UCSD-AML1 (cell line): Measurements from ENCODE around the gene TSHZ2.

Source experiments
- DNase-seq: peaks from one replicate; lab custom pipeline; 2025; ENCODE audit not compliant: unreplicated experiment; lab: John Stamatoyannopoulos, UW

Gene TSHZ2

GRCh38 chr20:53055367-53056067 is 83.4 kb downstream of the TSHZ2 start:
- no peak for DNase-seq

- no peak for DNase-seq
These were observed 85.4 kb downstream of the TSHZ2 start for GRCh38 chr20:53057579-53057978.

GRCh38 chr20:53059848-53060247 is 87.7 kb downstream of the TSHZ2 start:
- DNase-seq = no peak

- DNase-seq = no peak
These were observed 89.3 kb downstream of the TSHZ2 start for GRCh38 chr20:53061192-53062108.

GRCh38 chr20:53064935-53065334 is 92.8 kb downstream of the TSHZ2 start:
- DNase-seq = no peak

- DNase-seq = no peak
These were observed 96.1 kb downstream of the TSHZ2 start for GRCh38 chr20:53068241-53068640.

- no peak for DNase-seq
These were observed 97.0 kb downstream of the TSHZ2 start for GRCh38 chr20:53069132-53069531.

- DNase-seq = no peak
These were observed 98.1 kb downstream of the TSHZ2 start for GRCh38 chr20:53070224-53070623.

GRCh38 chr20:53070706-53071392 is 98.7 kb downstream of the TSHZ2 start:
- no peak for DNase-seq

- no peak for DNase-seq
These were observed 99.7 kb downstream of the TSHZ2 start for GRCh38 chr20:53071833-53072232.

- no peak for DNase-seq
These were observed 100.9 kb downstream of the TSHZ2 start for GRCh38 chr20:53072923-53073579.

GRCh38 chr20:53073636-53074415 is 101.7 kb downstream of the TSHZ2 start:
- DNase-seq = no peak

- no peak for DNase-seq
These were observed 102.7 kb downstream of the TSHZ2 start for GRCh38 chr20:53074811-53075314.

- DNase-seq = no peak
These were observed 104.5 kb downstream of the TSHZ2 start for GRCh38 chr20:53076668-53077067.

- DNase-seq = no peak
These were observed 105.4 kb downstream of the TSHZ2 start for GRCh38 chr20:53077373-53078205.

GRCh38 chr20:53078761-53079160 is 106.6 kb downstream of the TSHZ2 start:
- no peak for DNase-seq

- no peak for DNase-seq
These were observed 107.1 kb downstream of the TSHZ2 start for GRCh38 chr20:53079261-53079691.

GRCh38 chr20:53079828-53080686 is 107.9 kb downstream of the TSHZ2 start:
- DNase-seq = no peak

- no peak for DNase-seq
These were observed 108.5 kb downstream of the TSHZ2 start for GRCh38 chr20:53080687-53080962.
